Transverse colon (tissue), 4 donors: ENCODE measurements around the gene THAP7. TPM values are rescaled to one million over a fixed set of nuclear protein-coding genes. Genes with fewer than 3 reads are reported as not detected.
"Not testable (repeated sequence)": the region's sequence is repeated elsewhere in the genome, so short reads cannot be mapped to it uniquely, and the experiment has no call there.

ENCODE experiments used
- DNase-seq: peaks from one replicate; pipeline ENCODE4 v3.0.0-alpha.2; 2019
- H3K27ac ChIP-seq, 4 donors: fragments of 200-600 bp; sonication (generic); 2 replicates each; pipeline ENCODE4 v1.5.1; 2016 to 2018; ENCODE audit warnings: inconsistent platforms in 4 of 4
- H3K27me3 ChIP-seq: fragments of 200-600 bp; sonication (generic); 2 replicates; pipeline ENCODE4 v1.5.1; 2017; ENCODE audit warnings: inconsistent platforms
- H3K36me3 ChIP-seq, 4 donors: fragments of 200-600 bp; sonication (generic); 2 replicates each; pipeline ENCODE4 v1.5.1; 2017 to 2019; ENCODE audit warnings: inconsistent platforms in 4 of 4
- H3K4me1 ChIP-seq, 4 donors: fragments of 200-600 bp; sonication (generic); 2 replicates each; pipeline ENCODE4 v1.5.1; 2017 to 2020; ENCODE audit warnings: inconsistent platforms in 4 of 4
- H3K4me3 ChIP-seq, 4 donors: fragments of 200-600 bp; sonication (generic); 1 replicate in 1 of 4; 2 replicates in 3 of 4; pipeline versions ENCODE4 v1.5.1 to v1.6.1; 2017 to 2019; ENCODE audit warnings: inconsistent platforms in 4 of 4
- H3K9me3 ChIP-seq, 2 donors: fragments of 200-600 bp; sonication (generic); 2 replicates each; pipeline ENCODE4 v1.5.1; 2017 to 2019; ENCODE audit warnings: inconsistent platforms in 2 of 2
- EP300 ChIP-seq: sonication (generic); formaldehyde crosslinking; IDR thresholded peaks from one replicate; pipeline ENCODE4 v1.6.1; 2017; ENCODE audit warnings: antibody characterized with exemption, low read depth
- POLR2A ChIP-seq: fragments of 450-650 bp; IDR thresholded peaks from one replicate; pipeline ENCODE4 v1.6.1; 2016; ENCODE audit warnings: antibody characterized with exemption, mild to moderate bottlenecking, moderate library complexity
- POLR2AphosphoS5 ChIP-seq, 3 donors: sonication (generic); formaldehyde crosslinking; IDR thresholded peaks; one replicate each; pipeline ENCODE4 v1.6.1; 2016; ENCODE audit warnings: antibody characterized with exemption in 3 of 3
- WGBS, 2 donors: methylation state at CpG; one replicate each; pipeline ENCODE4 v1.1.5; 2018; ENCODE audit warnings: low coverage in 1 of 2; 5-methylcytosine and 5-hydroxymethylcytosine counted together
- in situ Hi-C, 4 donors: fragments of 200-750 bp; cut with MboI; loops; one replicate each; pipeline versions ENCODE4 v1.15.0 to v1.15.1; 2017; ENCODE audit warnings: low sequenced_read_pairs in 3 of 4, low pct_ligation_motif_present in 1 of 4, low pct_unique_long_range_greater_than_20kb in 1 of 4
- intact Hi-C: fragments of 100-400 bp; cut with DNase I; formaldehyde crosslinking; loops from one replicate; pipeline ENCODE4 v1.15.1; 2023; ENCODE audit warnings: low total_unique reads
- total RNA-seq, 4 donors: library from RNA; depleted of rRNA; stranded (reverse); fragments of >200 nt; gene quantifications; one replicate each; pipeline ENCODE4 v1.1.0, GENCODE V29; 2016
- TF ChIP-seq, protein P1 (sequence below), 5 experiments: fragments of 200-600 bp in 3 of 5; fragments of 450-650 bp in 2 of 5; sonication (generic) in 3 of 5; IDR thresholded peaks; 1 replicate in 2 of 5; 2 replicates in 3 of 5; pipeline ENCODE4 v1.5.1; 2016 to 2017; ENCODE audit warnings: antibody characterized with exemption in 5 of 5, inconsistent platforms in 3 of 5, mild to moderate bottlenecking in 2 of 5, moderate library complexity in 1 of 5

Gene THAP7, protein sequence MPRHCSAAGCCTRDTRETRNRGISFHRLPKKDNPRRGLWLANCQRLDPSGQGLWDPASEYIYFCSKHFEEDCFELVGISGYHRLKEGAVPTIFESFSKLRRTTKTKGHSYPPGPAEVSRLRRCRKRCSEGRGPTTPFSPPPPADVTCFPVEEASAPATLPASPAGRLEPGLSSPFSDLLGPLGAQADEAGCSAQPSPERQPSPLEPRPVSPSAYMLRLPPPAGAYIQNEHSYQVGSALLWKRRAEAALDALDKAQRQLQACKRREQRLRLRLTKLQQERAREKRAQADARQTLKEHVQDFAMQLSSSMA
- total RNA-seq = 10 to 100 TPM; 27.0 to 51.5 (median 32.7) TPM

DNA sequence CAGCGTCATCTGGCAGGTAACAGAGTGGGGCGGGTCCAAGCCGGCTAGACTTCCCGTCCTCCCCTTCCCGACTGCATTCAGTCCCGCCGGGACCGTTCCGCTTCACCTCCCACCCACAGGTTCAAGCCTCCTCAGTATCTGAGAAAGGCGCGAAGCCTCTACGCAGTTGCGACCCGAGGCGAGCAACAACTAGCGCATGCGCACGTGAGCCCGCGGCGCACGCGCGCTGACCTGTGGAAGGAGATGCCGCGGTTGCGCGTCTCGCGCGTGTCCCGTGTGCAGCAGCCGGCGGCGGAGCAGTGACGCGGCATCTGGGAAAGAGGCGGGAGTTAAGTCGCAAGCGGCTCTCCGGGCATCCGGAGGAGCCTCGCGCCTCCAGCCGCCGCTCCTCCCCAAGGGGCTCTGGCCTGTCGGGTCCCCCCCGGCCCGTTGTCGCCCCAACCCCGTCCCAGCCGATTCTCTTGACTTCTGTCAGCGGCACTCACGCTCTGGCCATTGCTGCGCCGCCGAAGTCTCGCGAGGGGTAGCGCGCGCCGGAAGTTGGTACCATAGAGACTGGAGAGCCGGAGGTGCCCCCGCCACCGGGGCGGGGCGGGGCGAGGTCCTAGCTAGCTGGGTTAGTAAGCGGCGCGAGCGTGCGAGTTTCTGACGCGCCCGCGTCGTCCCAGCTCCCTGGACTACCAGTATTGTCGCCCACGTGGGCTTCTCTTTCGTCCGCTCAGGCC is at the start of gene THAP7:
TSS of gene THAP7 (minus strand) at position 518 of the 725 bp plus-strand sequence. CDS start at position 311, 207 bp downstream.
- in situ Hi-C loops = no loop called here
- Histone ChIP-seq H3K9me3 (no peaks in the 10 kb centered on the region), H3K27ac (peak within 1 kb of the TSS; percentile 93 to 99 (median 99)), H3K4me1 (peaks cover 23 to 36% (median 29%) of the 10 kb centered on the region in 4 donors), H3K36me3 (peaks cover 0 to 8% (median 2%) of the 10 kb centered on the region in 4 donors), H3K27me3 (no peaks in the 10 kb centered on the region), H3K4me3 (peak within 1 kb of the TSS; percentile 64 to 89 (median 76))
- DNase-seq = peak; percentile 97
- WGBS, 2 donors = 1% methylated on average over 23 of the region's 83 CpGs; no CpG with 5 or more reads in 1 of the 2 donors
- peak; percentile 94 for TF ChIP-seq POLR2A
- TF ChIP-seq POLR2AphosphoS5 (IDR thresholded peaks at IDR 0.05) = peak; percentile 84 to 91 (median 86)
- peak; percentile 18 for TF ChIP-seq EP300
- TF ChIP-seq, protein P1, sequence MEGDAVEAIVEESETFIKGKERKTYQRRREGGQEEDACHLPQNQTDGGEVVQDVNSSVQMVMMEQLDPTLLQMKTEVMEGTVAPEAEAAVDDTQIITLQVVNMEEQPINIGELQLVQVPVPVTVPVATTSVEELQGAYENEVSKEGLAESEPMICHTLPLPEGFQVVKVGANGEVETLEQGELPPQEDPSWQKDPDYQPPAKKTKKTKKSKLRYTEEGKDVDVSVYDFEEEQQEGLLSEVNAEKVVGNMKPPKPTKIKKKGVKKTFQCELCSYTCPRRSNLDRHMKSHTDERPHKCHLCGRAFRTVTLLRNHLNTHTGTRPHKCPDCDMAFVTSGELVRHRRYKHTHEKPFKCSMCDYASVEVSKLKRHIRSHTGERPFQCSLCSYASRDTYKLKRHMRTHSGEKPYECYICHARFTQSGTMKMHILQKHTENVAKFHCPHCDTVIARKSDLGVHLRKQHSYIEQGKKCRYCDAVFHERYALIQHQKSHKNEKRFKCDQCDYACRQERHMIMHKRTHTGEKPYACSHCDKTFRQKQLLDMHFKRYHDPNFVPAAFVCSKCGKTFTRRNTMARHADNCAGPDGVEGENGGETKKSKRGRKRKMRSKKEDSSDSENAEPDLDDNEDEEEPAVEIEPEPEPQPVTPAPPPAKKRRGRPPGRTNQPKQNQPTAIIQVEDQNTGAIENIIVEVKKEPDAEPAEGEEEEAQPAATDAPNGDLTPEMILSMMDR (IDR thresholded peaks at IDR 0.05) = no peak
- intact Hi-C loops = loop anchor here (5.0 kb wide), 1 partner anchor 279 kb away; no protein-coding TSS in a partner anchor

DNA sequence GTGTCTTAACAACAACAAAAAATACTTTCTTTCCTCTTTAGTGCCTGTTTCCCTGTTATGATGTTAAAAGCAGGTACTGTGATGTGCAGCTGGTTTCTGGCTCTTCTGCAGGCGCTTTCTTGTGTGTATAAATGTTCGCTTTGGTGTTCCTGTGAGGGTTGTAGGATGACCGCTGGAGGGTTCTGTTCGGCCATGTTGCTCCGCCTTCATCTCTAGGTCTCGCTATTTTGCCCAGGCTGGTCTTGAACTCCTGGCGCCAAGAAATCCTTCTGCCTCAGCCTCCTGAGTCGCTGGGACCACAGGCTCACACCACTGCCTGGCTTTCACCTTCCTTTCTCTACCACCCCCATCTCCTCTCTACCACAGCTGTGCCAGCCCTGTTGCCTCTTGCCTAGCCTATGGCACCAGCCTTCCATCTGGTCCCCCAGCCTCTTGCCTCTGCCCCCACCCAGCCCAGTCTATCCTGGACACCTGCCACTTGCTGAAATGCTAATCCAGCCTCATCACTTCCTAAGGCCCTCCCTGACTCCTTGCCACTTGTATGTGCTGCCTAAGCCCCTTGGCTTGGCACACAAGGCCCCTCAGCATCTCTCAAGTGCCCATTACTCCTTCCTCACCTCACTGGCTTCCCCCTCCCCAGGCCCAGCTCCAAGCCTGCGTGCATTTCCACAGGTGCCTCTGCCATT is 49.4 kb upstream of the THAP7 start:
- no peaks in the 10 kb centered on the region for H3K36me3 ChIP-seq
- peaks cover 1% of the 10 kb centered on the region for H3K27me3 ChIP-seq
- no peaks in the 10 kb centered on the region for H3K4me1 ChIP-seq
- in situ Hi-C loops = loop anchor here in 1 of 4 donors (25.0 kb wide), 1 partner anchor 89 kb away; the partner anchor contains the start of gene AIFM3
- intact Hi-C loops = no loop called here
- 77 to 78% methylated on average over 7 to 9 of the region's 9 CpGs for WGBS, 2 donors
- no peak for TF ChIP-seq POLR2AphosphoS5 (IDR thresholded peaks at IDR 0.05)
- no peak for TF ChIP-seq EP300
- TF ChIP-seq, protein P1 (IDR thresholded peaks at IDR 0.05) = no peak
- TF ChIP-seq POLR2A = no peak
- no peak overlapping the region for H3K4me3 ChIP-seq
- H3K27ac ChIP-seq = no peak overlapping the region
- H3K9me3 ChIP-seq = no peaks in the 10 kb centered on the region
- no peak for DNase-seq

DNA sequence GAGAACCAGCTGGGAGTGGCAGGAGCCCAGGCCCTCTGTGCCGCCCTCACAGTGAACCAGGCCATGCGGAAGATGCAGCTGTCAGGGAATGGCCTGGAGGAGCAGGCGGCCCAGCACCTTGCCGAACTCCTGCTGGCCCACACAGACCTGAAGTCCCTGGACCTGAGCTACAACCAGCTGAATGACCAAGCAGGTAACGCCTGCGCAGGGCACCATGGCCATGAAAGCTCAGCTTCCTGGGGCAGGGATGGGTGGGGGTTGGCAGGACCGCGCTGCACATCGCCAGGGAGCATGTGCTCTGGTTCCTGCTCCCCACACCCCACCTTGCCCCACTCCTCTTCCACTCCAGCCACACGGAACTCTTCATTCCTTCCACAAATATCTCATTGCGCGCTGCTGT is 47.0 kb upstream of the THAP7 start:
- intact Hi-C loops, H3K9me3 ChIP-seq, DNase-seq, H3K4me3 ChIP-seq, H3K36me3 ChIP-seq, in situ Hi-C loops, H3K27ac ChIP-seq: not testable (repeated sequence)
- 83% methylated on average over 2 of the region's 12 CpGs; no CpG with 5 or more reads in 1 of the 2 donors for WGBS, 2 donors
- peaks cover 9 to 20% (median 20%) of the 10 kb centered on the region in 4 donors for H3K4me1 ChIP-seq
- H3K27me3 ChIP-seq = peaks cover 15% of the 10 kb centered on the region

DNA sequence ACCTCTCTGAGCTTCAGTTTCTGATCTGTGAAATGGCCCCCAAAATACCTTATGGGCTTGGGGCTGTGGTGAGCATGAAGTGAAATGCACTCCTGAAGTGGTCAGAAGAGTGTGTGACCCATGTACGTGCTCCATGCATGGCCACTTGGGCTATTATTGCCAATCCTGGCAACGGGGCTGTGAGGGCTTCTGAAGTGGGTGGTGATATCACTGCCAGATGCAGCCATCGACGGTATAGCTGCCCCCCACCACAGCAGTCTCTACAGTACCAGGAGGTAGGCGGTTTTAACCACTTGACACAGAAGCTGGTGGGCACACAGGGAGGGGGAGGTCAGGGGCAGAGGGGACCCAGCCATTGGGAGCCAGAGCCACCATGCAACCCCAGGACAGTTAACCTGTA is 46.5 kb upstream of the THAP7 start:
- H3K36me3 ChIP-seq, intact Hi-C loops, H3K9me3 ChIP-seq, H3K4me3 ChIP-seq, in situ Hi-C loops, DNase-seq, H3K27ac ChIP-seq: not testable (repeated sequence)
- WGBS, 2 donors = 74% methylated on average over 5 of the region's 5 CpGs; no CpG with 5 or more reads in 1 of the 2 donors
- Histone ChIP-seq H3K4me1 (peaks cover 9 to 26% (median 21%) of the 10 kb centered on the region in 4 donors), H3K27me3 (peaks cover 15% of the 10 kb centered on the region)
